ENCODE data around the gene HRH2. TPM values are rescaled to one million over a fixed set of nuclear protein-coding genes. Genes with fewer than 3 reads are reported as not detected.
A peak's percentile ranks its signal among the peaks of the same experiment; 100 is the strongest.

HRH2 gene
- total and polyA plus RNA-seq, 8 donors = 0.58 to 44.6 (median 4.6) TPM

DNA sequence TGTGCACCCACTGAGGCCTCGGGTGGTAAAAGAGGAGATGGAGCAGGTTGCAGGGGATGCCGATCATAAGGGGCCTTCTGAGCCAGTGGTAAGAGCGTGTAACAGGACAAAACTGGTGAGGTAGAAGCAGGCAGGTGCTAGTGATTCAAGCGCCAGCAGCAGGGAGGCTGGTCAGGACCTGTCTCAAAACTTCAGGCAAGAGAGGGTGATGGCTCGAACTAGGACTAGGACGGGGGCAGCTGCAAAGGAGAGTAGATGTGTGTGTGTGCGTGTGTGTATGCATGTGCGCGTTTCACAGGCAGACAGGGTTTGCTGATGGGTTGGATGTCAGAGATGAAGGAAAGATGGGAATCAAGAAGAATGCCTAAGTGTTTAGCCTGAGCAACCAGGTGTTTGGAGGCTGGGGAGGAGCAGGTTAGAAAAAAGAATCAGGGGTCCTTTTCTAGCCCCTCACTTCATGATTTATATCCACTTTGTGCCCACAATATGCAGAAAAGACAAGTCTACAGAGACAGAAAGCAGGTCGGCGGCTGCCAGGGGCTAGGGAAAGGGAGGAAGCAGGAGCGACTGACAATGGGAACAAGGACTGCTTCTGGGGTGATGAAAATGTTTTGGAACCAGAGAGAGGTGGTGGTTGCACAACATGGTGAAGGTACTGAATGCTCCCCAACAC is 15.2 kb downstream of the HRH2 start:
- WGBS, 5 donors = 73 to 82% (median 79%) methylated on average over 12 of the region's 12 CpGs
- H3K27me3 ChIP-seq = no peaks in the 10 kb centered on the region
- H3K9me3 ChIP-seq = no peaks in the 10 kb centered on the region
- no peaks in the 10 kb centered on the region for H3K36me3 ChIP-seq
- peaks cover 16 to 84% (median 31%) of the 10 kb centered on the region in 4 donors for H3K4me1 ChIP-seq
- H3K4me3 ChIP-seq = no peak overlapping the region
- no peak for TF ChIP-seq POLR2A (IDR thresholded peaks at IDR 0.05)
- no peak for TF ChIP-seq EP300 (IDR thresholded peaks at IDR 0.05)
- TF ChIP-seq CTCF (IDR thresholded peaks at IDR 0.05) = no peak
- no peak for TF ChIP-seq POLR2AphosphoS5 (IDR thresholded peaks at IDR 0.05)
- intact Hi-C loops (cut with DNase I; ENCODE audit: low total_unique reads) = no loop called here
- H3K27ac ChIP-seq = peak overlapping the region in 2 of 5 donors; percentile 20 to 49
- no peak for DNase-seq

DNA sequence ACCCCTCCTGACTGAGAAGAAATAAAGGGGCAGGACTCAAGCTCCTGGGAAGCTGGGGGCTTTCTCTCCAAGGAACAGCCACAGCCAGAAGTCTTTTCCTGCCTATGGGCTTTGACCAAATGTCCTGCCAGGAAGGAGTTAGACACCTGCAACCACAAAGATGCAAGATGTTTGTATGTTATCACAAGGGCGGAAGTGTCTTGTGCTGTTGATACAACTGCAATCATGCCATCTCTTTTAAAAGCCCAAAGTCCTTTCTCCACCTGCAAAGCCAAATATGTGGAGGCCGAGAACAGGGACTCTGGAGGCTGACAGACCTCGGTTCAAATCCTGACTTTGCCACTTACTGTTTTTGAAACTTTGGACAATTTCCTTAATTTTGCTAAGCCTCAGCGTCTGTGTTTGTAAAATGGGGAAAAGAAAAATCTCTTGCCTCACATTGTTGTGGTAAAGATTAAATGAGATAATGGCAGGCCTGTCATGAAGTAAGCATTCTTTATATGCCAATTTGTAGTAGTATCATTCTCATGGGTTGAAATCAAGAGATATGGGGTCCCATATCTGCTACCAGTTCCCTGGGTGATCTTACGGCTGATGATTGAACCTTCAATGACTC is 17.0 kb downstream of the HRH2 start:
- peaks cover 16 to 96% (median 35%) of the 10 kb centered on the region in 4 donors for H3K4me1 ChIP-seq
- 68 to 73% (median 71%) methylated on average over 5 of the region's 5 CpGs for WGBS, 5 donors
- no peaks in the 10 kb centered on the region for H3K9me3 ChIP-seq
- H3K4me3 ChIP-seq = no peak overlapping the region
- DNase-seq = no peak
- H3K36me3 ChIP-seq = no peaks in the 10 kb centered on the region
- H3K27me3 ChIP-seq = no peaks in the 10 kb centered on the region
- intact Hi-C loops (cut with DNase I; ENCODE audit: low total_unique reads) = no loop called here
- TF ChIP-seq CTCF (IDR thresholded peaks at IDR 0.05) (no peak), POLR2AphosphoS5 (IDR thresholded peaks at IDR 0.05) (no peak), POLR2A (IDR thresholded peaks at IDR 0.05) (no peak), EP300 (IDR thresholded peaks at IDR 0.05) (no peak)
- H3K27ac ChIP-seq = peak overlapping the region in 2 of 5 donors; percentile 18 to 38

DNA sequence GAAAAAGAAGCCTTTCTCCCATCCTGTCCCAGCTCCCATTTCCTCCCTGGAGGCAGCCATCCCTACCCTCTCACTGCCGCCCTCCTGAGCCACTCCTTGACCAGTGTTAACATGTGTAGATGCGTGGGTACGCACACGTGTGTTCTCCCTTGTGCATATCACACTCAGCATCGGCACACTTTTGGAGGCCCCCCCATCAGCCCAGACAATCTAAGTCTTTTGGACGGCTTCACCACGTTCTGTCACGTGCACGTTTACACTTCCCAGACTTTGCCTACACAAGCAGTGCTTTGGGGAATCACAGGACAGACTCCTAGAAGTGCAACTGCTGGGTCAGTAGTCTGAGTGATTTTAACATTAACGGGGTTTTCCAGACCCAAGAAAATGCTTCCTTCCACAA is 18.0 kb downstream of the HRH2 start:
- intact Hi-C loops (cut with DNase I; ENCODE audit: low total_unique reads) = no loop called here
- WGBS, 5 donors = 58 to 79% (median 67%) methylated on average over 10 of the region's 10 CpGs

DNA sequence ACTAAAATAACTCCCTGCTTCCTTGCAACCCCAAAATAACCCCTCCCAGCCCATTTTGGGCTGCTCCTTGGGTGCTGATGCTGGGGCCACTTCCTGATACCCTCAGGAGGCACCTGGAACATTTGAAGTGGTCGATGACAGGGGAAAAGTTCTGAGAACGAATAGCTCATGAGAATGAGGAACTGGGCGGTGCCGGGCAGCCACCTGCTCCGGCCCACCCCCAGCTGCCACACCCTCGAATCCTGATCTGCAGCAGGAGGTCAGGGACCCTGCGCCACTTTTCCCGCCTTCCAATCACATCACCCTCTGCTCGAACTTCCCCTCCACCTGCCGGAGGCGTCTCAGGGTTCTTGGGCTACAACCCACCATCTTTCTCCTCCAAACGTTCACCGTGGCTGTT is 19.7 kb downstream of the HRH2 start:
- DNase-seq = no peak
- Histone ChIP-seq H3K36me3 (peaks cover 0 to under 1% (median under 1%) of the 10 kb centered on the region in 4 donors), H3K4me3 (no peak overlapping the region), H3K4me1 (peaks cover 25 to 94% (median 38%) of the 10 kb centered on the region in 4 donors), H3K27ac (peak overlapping the region in 2 of 5 donors; percentile 5 to 23), H3K27me3 (no peaks in the 10 kb centered on the region), H3K9me3 (no peaks in the 10 kb centered on the region)
- TF ChIP-seq EP300 (IDR thresholded peaks at IDR 0.05) = no peak
- TF ChIP-seq POLR2A (IDR thresholded peaks at IDR 0.05) = no peak
- TF ChIP-seq CTCF (IDR thresholded peaks at IDR 0.05) = no peak
- no peak for TF ChIP-seq POLR2AphosphoS5 (IDR thresholded peaks at IDR 0.05)
- intact Hi-C loops (cut with DNase I; ENCODE audit: low total_unique reads) = no loop called here
- 60 to 83% (median 70%) methylated on average over 11 to 13 of the region's 13 CpGs for WGBS, 5 donors

More for the DNA sequence above, 18.0 kb downstream of the HRH2 start:
- Histone ChIP-seq H3K27ac (peak overlapping the region in 2 of 5 donors; percentile 14 to 38), H3K4me3 (no peak overlapping the region), H3K4me1 (peaks cover 16 to 96% (median 35%) of the 10 kb centered on the region in 4 donors), H3K9me3 (no peaks in the 10 kb centered on the region), H3K27me3 (no peaks in the 10 kb centered on the region), H3K36me3 (no peaks in the 10 kb centered on the region)
- DNase-seq = no peak
- TF ChIP-seq POLR2AphosphoS5 (IDR thresholded peaks at IDR 0.05) (no peak), POLR2A (IDR thresholded peaks at IDR 0.05) (no peak), EP300 (IDR thresholded peaks at IDR 0.05) (no peak), CTCF (IDR thresholded peaks at IDR 0.05) (no peak)

Data from stomach (tissue), 9 donors.